ENCODE data around the gene SLC38A8. TPM values are rescaled to one million over a fixed set of nuclear protein-coding genes. Genes with fewer than 3 reads are reported as not detected.

The SLC38A8 gene
- total RNA-seq, 6 experiments from 2014 or later, result not detected

GRCh38 chr16:84014570-84015327, 27.8 kb downstream of the SLC38A8 start:
- H3K27ac Mint-ChIP-seq, result no peak overlapping the region
- H3K27me3 Mint-ChIP-seq (ENCODE audit: insufficient read depth), result peaks cover 19% of the 10 kb centered on the region
- H3K4me1 Mint-ChIP-seq (ENCODE audit: low read depth), result no peaks in the 10 kb centered on the region
- no peak for DNase-seq
- H3K36me3 Mint-ChIP-seq (ENCODE audit: low read depth), result no peaks in the 10 kb centered on the region; the same call in 1 of the 2 replicates
- H3K9me3 Mint-ChIP-seq, result peaks cover 13% of the 10 kb centered on the region
- no peak for TF ChIP-seq CTCF (IDR thresholded peaks at IDR 0.05)
- H3K4me3 Mint-ChIP-seq, result no peak overlapping the region

- Mint-ChIP-seq H3K9me3 (peaks cover 7% of the 10 kb centered on the region), H3K27me3 (ENCODE audit: insufficient read depth) (peaks cover 18% of the 10 kb centered on the region), H3K4me3 (no peak overlapping the region), H3K27ac (no peak overlapping the region), H3K36me3 (ENCODE audit: low read depth) (no peaks in the 10 kb centered on the region), H3K4me1 (ENCODE audit: low read depth) (no peaks in the 10 kb centered on the region)
- DNase-seq, result peak; percentile 25
- TF ChIP-seq CTCF (IDR thresholded peaks at IDR 0.05), result no peak
Observed at GRCh38 chr16:84013787-84014569, 28.6 kb downstream of the SLC38A8 start.

GRCh38 chr16:84009282-84009681, 33.3 kb downstream of the SLC38A8 start:
- H3K36me3 Mint-ChIP-seq (ENCODE audit: low read depth), result no peaks in the 10 kb centered on the region
- no peak for DNase-seq
- H3K27ac Mint-ChIP-seq, result no peak overlapping the region
- H3K4me3 Mint-ChIP-seq, result no peak overlapping the region
- H3K27me3 Mint-ChIP-seq (ENCODE audit: insufficient read depth), result peaks cover 22% of the 10 kb centered on the region
- no peaks in the 10 kb centered on the region for H3K4me1 Mint-ChIP-seq (ENCODE audit: low read depth)
- no peaks in the 10 kb centered on the region for H3K9me3 Mint-ChIP-seq
- no peak for TF ChIP-seq CTCF (IDR thresholded peaks at IDR 0.05)

DNA sequence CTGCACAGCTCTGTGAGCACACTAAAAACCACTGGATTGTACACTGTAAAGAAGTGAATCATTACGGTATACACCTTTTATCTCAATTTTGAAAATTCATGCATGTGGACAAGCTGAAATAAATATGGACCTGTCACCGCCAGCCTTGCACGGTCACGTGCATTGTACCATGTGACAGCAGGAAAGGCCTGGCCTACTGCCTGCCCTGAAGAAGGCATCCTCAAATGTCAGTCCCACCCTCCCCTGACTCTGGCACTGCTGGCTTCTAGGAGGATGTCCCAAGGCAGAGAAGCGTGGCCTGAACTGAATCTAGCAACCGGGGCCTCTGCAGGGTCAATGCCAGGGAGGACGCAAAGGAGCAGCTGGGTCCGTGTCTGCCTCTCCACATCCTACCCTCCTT, 34.6 kb downstream of the SLC38A8 start:
- H3K9me3 Mint-ChIP-seq, result no peaks in the 10 kb centered on the region
- H3K4me1 Mint-ChIP-seq (ENCODE audit: low read depth), result no peaks in the 10 kb centered on the region
- no peak for TF ChIP-seq CTCF (IDR thresholded peaks at IDR 0.05)
- no peaks in the 10 kb centered on the region for H3K36me3 Mint-ChIP-seq (ENCODE audit: low read depth)
- no peak for DNase-seq
- H3K4me3 Mint-ChIP-seq, result no peak overlapping the region
- H3K27ac Mint-ChIP-seq, result no peak overlapping the region
- peaks cover 30% of the 10 kb centered on the region for H3K27me3 Mint-ChIP-seq (ENCODE audit: insufficient read depth)

GRCh38 chr16:84007520-84007919, 35.1 kb downstream of the SLC38A8 start:
- H3K27ac Mint-ChIP-seq, result no peak overlapping the region
- no peaks in the 10 kb centered on the region for H3K9me3 Mint-ChIP-seq
- no peaks in the 10 kb centered on the region for H3K36me3 Mint-ChIP-seq (ENCODE audit: low read depth)
- H3K4me1 Mint-ChIP-seq (ENCODE audit: low read depth), result no peaks in the 10 kb centered on the region
- H3K27me3 Mint-ChIP-seq (ENCODE audit: insufficient read depth), result peaks cover 33% of the 10 kb centered on the region
- H3K4me3 Mint-ChIP-seq, result no peak overlapping the region
- DNase-seq, result no peak
- no peak for TF ChIP-seq CTCF (IDR thresholded peaks at IDR 0.05)

Data from HFFc6 (cell line).